ENCODE measurements around the gene FCHO1. TPM values are rescaled to one million over a fixed set of nuclear protein-coding genes. Genes with fewer than 3 reads are reported as not detected.
A peak's percentile ranks its signal among the peaks of the same experiment; 100 is the strongest.

Gene FCHO1
- total RNA-seq, 2 experiments from 2014 or later = 36.9 to 38.3 TPM

DNA sequence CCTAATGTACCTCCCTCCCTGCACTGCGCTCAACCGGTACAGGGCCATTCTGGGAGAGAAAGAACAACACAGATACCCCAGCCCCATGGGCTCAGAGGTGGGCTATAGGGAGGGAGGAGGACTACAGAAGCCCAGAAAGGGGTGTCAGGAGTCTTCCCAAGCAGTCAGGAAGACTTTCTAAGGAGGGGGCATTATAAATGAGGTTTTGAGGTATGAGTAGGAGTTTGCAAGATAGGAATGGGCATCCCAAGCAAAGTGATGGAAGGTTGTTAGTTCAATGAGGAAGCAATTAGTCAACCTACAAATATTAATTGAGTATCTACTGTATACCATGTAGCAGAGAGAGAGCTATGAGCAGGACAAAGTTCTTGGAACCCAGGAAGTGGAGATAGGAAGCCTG, 37.4 kb downstream of the FCHO1 start:
- DNase-seq (no peak), ATAC-seq (no peak)
- H3K9me3 Mint-ChIP-seq = no peaks in the 10 kb centered on the region
- peaks cover 16% of the 10 kb centered on the region for H3K36me3 Mint-ChIP-seq (ENCODE audit: low read depth)
- POLR2A ChIA-PET = interaction anchor here (0.7 kb wide), 1 partner anchor 27 kb away, joined by 3 read pairs; no protein-coding TSS in a partner anchor
- no peaks in the 10 kb centered on the region for H3K27me3 Mint-ChIP-seq
- H3K4me1 Mint-ChIP-seq (ENCODE audit: low read depth) = peaks cover 14% of the 10 kb centered on the region
- H3K4me3 Mint-ChIP-seq = no peak overlapping the region
- intact Hi-C loops (cut with micrococcal nuclease) = no loop called here
- CTCF ChIA-PET = interaction anchor here (3.5 kb wide), 1 partner anchor 66 kb away, joined by 12 read pairs; no protein-coding TSS in a partner anchor
- H3K27ac Mint-ChIP-seq = peak overlapping the region; percentile 7
- TF ChIP-seq, protein P1, sequence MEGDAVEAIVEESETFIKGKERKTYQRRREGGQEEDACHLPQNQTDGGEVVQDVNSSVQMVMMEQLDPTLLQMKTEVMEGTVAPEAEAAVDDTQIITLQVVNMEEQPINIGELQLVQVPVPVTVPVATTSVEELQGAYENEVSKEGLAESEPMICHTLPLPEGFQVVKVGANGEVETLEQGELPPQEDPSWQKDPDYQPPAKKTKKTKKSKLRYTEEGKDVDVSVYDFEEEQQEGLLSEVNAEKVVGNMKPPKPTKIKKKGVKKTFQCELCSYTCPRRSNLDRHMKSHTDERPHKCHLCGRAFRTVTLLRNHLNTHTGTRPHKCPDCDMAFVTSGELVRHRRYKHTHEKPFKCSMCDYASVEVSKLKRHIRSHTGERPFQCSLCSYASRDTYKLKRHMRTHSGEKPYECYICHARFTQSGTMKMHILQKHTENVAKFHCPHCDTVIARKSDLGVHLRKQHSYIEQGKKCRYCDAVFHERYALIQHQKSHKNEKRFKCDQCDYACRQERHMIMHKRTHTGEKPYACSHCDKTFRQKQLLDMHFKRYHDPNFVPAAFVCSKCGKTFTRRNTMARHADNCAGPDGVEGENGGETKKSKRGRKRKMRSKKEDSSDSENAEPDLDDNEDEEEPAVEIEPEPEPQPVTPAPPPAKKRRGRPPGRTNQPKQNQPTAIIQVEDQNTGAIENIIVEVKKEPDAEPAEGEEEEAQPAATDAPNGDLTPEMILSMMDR (IDR thresholded peaks at IDR 0.05) = no peak

DNA sequence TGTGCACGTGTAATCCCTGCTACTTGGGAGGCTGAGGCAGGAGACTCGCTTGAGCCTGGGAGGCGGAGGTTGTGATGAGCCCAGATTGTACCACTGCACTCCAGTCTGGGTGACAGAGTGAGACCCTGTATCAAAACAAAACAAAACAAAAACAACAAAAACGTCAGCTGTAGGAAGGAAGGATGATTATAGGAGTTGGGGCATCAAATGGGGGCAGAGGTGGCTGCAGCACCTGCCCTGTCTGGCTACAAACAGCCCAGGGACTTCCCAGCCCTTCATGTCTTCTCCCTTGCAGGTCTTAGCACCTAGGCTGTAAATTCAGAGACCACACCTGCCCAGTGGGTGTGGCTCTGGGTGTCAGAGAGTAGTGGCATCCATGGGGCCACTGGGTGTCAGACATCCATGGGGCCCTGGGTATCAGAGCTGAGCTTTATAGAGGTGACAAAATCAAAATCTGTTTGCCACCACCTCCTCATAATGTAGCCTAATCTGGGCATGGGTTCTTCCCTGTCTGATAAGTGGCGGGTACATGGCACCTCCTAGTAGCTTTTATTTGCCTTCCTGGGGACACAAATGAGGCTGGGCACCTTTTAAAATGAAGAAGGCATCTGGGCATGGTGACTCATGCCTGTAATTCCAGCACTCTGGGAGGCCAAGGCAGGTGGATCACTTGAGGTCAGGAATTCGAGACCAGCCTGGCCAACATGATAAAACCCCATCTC, 38.9 kb downstream of the FCHO1 start:
- H3K27ac Mint-ChIP-seq = no peak overlapping the region
- peaks cover 4% of the 10 kb centered on the region for H3K27me3 Mint-ChIP-seq
- H3K9me3 Mint-ChIP-seq = no peaks in the 10 kb centered on the region
- H3K36me3 Mint-ChIP-seq (ENCODE audit: low read depth) = peaks cover 6% of the 10 kb centered on the region
- H3K4me3 Mint-ChIP-seq = no peak overlapping the region
- no peak for ATAC-seq
- TF ChIP-seq, protein P1 (IDR thresholded peaks at IDR 0.05) = no peak
- peaks cover 21% of the 10 kb centered on the region for H3K4me1 Mint-ChIP-seq (ENCODE audit: low read depth)
- no peak for DNase-seq
- ChIA-PET CTCF (interaction anchor here (1.2 to 3.5 kb wide), 2 partner anchors 64 to 81 kb away, joined by 3 to 12 read pairs; no protein-coding TSS in a partner anchor), POLR2A (interaction anchor here (1.2 to 1.5 kb wide), 3 partner anchors 33 to 185 kb away, joined by 3 to 4 read pairs (median 3); partner anchors contain the start of gene JAK3)
- intact Hi-C loops (cut with micrococcal nuclease) = loop anchor here (10.0 kb wide), 1 partner anchor 65 kb away; the partner anchor contains the start of gene RPL18A

DNA sequence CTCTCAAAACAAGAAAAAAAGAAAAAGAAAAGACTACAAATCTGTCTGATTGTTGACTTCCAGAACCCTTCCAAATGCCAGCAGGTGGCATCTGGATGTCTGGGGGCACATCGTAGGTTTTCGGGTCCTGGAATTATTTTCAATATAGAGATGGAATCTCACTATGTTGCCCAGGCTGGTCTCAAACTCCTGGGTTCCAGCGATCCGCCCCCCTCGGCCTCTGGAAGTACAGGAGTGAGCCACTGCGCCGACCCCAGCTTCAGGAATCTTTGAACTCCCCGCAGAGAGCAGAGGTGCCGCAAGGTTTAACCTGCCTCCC, 43.1 kb downstream of the FCHO1 start:
- Mint-ChIP-seq H3K27me3 (peaks cover 4% of the 10 kb centered on the region), H3K36me3 (ENCODE audit: low read depth) (no peaks in the 10 kb centered on the region), H3K4me3 (peak overlapping the region; percentile 32), H3K9me3 (no peaks in the 10 kb centered on the region), H3K4me1 (ENCODE audit: low read depth) (peaks cover 46% of the 10 kb centered on the region), H3K27ac (no peak overlapping the region)
- ATAC-seq = no peak
- POLR2A ChIA-PET = interaction anchor here (1.0 kb wide), 1 partner anchor 11 kb away, joined by 3 read pairs; no protein-coding TSS in a partner anchor
- CTCF ChIA-PET = interaction anchor here (0.8 to 2.2 kb wide), 3 partner anchors 61 to 139 kb away, joined by 3 to 16 read pairs (median 6); partner anchors contain the start of gene CCDC124
- no peak for DNase-seq
- intact Hi-C loops (cut with micrococcal nuclease) = loop anchor here (10.0 kb wide), 1 partner anchor 60 kb away; the partner anchor contains the start of gene RPL18A
- TF ChIP-seq, protein P1 (IDR thresholded peaks at IDR 0.05) = no peak

DNA sequence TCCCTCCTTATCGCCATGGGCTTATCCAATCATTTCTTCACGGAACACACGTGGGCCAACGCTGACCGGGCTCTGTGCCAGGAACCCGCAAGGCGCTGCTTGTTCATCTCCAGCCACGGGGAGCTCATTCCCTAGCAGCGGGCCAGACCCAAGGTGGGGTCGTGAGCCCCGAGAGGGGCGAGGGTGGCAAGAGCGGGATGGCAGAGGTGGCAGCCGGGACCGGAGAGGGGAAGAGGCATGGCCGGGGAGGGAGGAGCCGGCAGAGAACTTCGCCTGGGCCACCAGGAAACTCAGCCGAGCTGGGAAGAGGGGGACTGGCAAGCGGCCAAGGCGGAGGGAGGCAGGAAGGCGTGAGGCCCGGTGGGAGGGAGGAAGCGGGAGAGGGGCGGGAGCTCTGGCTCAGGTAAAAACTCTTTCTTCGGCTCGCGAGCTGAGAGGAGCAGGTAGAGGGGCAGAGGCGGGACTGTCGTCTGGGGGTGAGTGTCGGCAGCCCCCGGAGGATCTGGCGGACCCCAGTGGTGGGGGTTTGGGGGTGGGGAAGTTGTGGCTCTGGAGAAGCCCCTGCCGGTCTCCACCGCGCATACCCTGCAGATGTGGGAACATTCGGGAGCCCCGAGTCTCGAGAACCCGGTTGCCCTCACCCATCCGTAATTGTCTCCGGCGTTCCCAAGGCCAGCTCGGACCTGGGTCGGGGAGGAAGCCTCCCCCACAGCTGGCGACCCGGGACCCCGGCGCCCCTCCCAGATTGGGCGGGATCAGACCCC, 43.6 kb downstream of the FCHO1 start, which contains the start of gene B3GNT3:
TSS of gene B3GNT3 (plus strand) at position 408 of the 764 bp plus-strand sequence. CDS start 12,670 bp downstream, outside the sequence.
- Mint-ChIP-seq H3K9me3 (no peaks in the 10 kb centered on the region), H3K36me3 (ENCODE audit: low read depth) (no peaks in the 10 kb centered on the region), H3K4me3 (peak within 1 kb of the TSS; percentile 41), H3K4me1 (ENCODE audit: low read depth) (peaks cover 46% of the 10 kb centered on the region), H3K27me3 (peaks cover 4% of the 10 kb centered on the region), H3K27ac (no peak within 1 kb of the TSS)
- ATAC-seq = no peak
- ChIA-PET POLR2A (interaction anchor here (1.0 kb wide), 1 partner anchor 11 kb away, joined by 3 read pairs; no protein-coding TSS in a partner anchor), CTCF (interaction anchor here (0.8 to 2.2 kb wide), 4 partner anchors 57 to 138 kb away, joined by 3 to 16 read pairs (median 5); partner anchors contain the start of gene CCDC124)
- intact Hi-C loops (cut with micrococcal nuclease) = loop anchor here (10.0 kb wide), 1 partner anchor 60 kb away; the partner anchor contains the start of gene RPL18A
- no peak for DNase-seq
- TF ChIP-seq, protein P1 (IDR thresholded peaks at IDR 0.05) = no peak

Data from activated CD8-positive, alpha-beta T cell treated with anti-CD3 and anti-CD28 coated beads for 36 hours (primary cell).